Activated CD8-positive, alpha-beta memory T cell treated with anti-CD3 and anti-CD28 coated beads, Interleukin-2, amount 50 U/mL, for 1 hour (primary cell): Measurements from ENCODE around the gene RNASE8.
"Not testable (repeated sequence)": the region's sequence is repeated elsewhere in the genome, so short reads cannot be mapped to it uniquely, and the experiment has no call there.

ENCODE experiments used
- DNase-seq: peaks from one replicate; pipeline ENCODE4 v3.0.0-alpha.2; 2020; ENCODE audit errors: extremely low read depth

The RNASE8 gene, protein sequence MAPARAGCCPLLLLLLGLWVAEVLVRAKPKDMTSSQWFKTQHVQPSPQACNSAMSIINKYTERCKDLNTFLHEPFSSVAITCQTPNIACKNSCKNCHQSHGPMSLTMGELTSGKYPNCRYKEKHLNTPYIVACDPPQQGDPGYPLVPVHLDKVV

DNA sequence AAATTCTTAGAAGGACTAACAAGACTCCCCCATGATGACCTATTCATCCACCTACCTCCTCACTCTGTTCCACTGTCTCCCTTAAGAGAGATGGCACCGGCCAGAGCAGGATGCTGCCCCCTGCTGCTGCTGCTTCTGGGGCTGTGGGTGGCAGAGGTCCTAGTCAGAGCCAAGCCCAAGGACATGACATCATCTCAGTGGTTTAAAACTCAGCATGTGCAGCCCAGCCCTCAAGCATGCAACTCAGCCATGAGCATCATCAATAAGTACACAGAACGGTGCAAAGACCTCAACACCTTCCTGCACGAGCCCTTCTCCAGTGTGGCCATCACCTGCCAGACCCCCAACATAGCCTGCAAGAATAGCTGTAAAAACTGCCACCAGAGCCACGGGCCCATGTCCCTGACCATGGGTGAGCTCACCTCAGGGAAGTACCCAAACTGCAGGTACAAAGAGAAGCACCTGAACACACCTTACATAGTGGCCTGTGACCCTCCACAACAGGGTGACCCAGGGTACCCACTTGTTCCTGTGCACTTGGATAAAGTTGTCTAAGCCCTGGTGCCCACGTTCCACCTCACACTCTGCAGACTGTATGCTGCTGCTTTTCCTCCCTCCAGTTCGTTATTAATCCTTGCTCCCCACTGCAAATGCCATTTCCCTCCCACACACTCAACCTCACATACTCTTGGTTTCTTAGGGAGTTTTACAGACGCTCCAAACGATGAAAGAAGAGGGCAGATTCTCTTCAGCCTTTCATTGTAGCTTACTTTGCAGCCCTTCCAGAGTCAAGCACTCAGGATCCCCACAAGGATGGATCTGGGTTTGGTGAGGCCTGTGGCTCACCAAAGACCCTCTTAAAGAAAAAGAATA, at the start of gene RNASE8:
Gene RNASE8, plus strand, starts transcription at position 20 of the 873 bp plus-strand sequence. Its CDS starts 71 bp downstream, at position 91.
- no peak for DNase-seq

DNA sequence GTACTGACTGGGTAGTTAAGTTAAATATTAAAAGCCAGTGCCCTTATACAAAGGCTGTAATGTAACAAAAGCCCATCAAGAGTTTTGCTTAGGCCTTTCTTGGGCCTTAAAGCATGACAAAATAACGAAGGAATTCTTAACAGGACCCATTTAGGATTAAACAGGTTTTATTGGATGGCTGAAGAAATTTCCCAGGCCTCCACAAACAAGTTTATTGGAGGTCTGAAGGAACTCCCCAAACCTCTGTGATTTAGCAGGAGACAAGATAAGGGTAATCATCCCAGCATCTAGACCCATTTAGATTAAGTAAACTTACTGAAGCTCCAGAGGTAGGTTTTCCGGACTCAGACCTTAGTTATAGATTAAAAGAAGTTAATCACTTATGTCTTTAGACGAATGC, 47.9 kb upstream of the RNASE8 start:
- DNase-seq, result not testable (repeated sequence)

DNA sequence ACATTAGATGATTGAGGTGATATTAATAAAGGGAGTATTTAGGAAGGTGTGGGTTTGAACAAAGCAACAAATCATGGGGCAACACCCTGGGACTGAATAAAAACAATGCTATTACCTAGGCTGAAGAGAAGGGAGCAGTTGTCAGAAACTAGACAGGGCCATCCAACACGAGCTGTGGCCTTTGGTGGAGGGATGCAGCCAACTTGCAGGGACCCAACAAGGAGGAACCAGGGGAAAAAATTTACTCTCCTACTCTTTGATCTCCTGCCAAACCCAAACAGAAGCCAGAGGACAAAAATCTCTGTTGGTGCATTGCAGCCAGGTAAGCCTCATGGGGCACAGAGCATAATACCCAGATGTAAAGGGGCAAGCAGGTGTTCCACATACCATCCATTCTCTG, 46.5 kb upstream of the RNASE8 start:
- DNase-seq, result no peak

DNA sequence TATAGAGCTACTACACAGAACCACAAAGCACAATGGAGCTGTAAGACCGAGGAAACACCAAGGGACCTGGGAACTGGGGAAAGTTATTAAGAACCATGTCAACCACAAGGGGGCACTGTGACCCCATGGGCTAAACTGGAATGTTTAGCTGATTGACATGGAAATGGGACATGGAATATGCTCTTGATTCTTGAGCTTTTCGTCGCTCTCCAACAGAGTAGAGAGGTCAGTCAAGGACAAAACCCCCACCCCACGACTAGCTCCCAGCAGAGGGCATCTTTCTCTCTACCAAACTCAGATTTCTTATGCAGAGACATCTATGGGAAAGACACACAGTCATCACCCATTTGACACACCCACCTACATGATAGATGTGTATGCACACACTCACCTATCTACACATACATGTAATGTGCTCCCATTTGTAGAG, 42.8 kb upstream of the RNASE8 start:
- DNase-seq, result peak; percentile 51

DNA sequence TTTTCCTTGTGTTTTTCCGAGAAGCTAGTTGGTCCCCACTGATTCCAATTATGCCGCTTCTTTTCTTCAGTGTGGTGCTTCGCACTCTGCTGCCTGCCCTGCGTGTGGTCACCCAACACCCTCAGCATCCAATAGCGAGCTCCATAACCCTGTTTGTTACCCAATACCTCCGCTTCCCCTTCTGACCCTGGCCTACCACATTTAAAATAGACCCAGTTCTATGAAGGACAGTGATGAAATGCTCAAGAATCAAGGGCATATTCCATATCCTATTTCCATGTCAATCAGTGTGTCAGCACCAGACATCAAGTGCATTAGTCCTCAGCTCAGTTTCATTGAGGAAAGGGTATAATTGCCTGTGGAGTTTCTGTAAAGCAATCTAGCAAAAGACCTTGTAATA, 42.3 kb upstream of the RNASE8 start:
- no peak for DNase-seq

DNA sequence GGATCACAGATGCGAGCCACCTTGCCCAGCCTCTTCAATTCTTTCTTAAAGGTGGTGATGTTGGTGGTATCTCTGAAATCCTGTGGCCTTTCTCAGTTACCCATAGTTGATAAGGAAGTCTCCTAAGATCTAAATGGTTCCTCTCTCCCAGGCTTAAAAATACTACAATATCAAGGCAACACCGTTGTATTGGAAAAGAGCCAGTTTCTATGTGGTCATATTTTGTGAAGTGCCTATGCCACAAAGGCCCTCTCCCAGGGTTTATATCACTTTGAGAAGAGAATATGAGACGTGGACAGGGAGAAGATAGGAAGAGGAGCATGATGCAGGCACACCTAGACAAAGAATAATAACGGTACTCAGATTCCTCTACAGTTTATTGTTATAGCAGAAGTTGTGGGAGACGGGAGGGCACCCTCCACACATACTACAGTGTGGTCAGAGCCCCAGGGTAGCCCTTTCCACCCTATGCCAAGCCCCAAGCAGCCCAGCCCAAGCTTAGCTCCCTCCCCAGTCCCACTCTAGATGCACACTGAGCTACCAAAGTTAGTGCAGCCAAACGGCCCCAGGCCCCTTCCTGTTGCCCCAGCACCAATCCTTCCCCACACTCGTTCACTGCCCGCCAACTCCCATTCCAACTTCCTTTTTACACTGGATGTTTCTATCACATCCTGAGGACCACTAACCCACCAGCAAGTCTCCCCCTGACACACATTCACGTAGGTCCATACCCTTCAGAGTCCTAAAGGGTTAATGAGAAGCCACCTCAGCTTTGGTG, 41.0 kb upstream of the RNASE8 start:
- no peak for DNase-seq

DNA sequence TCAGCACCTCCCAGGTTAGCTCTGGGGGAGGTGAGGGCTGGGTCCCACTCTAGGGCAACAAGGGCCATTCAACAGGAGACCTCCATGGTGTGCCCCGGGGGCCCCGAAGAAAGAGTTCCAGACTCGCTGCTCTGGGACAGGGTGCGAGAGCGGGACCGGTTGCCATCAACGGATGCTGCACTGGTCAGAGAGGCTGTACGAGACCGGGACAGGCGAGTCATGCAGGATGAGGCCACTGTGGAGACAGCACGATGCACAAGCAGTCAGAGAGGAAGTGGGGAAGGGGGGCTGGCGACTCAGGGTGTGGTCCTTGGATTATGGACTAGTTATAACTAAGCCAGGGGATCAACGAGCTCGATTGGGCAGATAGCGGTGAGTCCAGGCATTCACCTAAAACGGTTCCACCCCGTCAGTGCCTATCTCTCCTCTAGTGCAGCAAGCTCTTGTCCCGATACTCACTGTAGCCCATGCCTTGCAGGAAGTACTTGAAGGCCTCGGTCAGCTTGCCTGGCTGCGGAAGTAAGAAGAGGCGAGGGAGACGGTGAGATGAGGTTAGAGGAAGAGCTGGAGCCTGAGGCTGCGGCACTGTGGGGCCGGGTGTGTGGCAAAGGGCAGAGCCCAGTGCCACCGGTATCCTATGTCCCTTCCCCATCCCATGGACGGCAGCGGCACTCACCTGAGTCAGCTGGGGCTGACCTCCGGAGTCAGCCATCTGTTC, 39.9 kb upstream of the RNASE8 start:
- DNase-seq, result no peak

DNA sequence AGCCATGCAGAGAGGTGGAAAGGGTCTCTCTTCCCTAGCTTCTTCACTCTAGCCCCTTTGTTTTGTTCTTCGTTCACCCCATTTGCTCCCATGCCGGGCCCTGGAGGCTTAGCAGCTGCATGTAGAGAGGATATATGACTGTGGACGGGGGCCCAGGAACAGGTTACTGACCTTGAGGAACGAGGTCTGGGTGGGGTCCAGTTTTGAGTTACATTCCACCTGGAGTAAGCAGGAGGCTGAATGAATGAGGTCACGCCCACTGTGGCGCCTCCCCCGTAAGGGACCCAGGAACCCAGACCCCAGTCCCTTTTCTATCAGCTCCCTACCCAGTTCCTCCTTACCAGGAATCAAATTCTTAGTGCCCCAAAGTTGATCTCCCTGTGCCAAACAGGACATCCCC, 39.3 kb upstream of the RNASE8 start:
- DNase-seq, result no peak

DNA sequence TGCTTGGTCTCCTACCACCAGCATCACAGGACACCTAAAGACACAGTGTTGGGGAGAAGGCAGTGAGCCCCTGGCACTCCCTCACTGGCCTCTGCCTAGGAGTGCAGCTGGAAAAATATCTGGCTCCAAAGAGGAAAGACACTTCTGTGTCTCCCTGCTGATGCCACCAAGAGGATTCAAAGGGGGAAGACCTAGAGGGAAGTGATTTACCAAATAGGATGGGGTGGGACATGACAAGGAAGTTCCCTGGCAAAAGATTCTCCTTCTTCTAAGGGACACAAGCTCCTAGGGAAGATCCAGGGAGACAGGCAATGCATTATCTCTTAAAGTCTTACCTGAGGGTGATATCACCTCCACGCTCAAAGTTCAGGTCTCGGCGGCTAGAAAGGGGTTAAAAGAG, 38.8 kb upstream of the RNASE8 start:
- DNase-seq, result no peak

DNA sequence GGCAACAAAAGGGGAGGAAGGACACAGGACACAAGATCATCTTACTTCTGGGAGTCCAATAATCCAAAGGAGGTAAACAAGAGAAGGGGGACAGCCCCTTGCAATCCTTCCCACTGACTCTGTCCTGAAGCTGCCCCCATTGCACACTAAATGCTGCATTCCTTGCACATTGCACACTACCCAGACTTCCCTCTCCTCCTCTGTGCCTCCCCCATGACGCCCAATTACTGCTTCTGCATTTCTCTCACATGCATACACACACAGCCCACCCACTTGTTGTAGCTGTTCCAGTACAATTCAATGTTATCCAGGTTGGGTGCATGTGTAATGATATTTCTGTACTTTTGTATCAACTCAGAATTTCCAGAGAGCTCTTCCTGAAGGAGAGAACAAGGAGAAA, 38.3 kb upstream of the RNASE8 start:
- no peak for DNase-seq

DNA sequence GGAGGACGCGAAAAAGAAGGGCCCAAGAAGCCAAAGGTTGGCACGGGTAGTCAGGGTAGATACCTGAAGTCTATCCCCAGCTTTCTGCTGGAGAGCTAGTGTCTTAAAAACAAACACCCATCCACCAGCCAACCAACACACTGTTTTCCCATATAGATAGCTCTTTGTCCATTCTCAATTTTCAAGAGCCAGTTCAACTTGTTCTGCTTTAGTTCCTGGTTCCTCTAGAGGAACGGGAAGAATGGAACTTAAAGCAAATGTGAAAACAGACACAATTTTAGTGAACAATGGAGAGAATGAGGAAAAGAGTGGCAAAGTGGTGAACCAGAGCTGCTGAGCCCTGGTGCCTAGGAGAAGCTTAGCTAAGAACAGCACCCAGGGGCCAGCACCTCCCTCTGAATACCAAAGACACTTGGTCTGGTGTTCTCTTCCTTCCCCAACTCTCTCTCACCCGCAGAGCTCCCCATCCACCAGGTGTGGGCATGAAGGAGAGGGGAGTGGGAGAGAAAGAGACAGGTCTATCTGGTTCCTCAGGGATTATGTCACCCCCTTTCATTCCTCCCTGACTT, 36.6 kb upstream of the RNASE8 start:
- DNase-seq, result no peak

DNA sequence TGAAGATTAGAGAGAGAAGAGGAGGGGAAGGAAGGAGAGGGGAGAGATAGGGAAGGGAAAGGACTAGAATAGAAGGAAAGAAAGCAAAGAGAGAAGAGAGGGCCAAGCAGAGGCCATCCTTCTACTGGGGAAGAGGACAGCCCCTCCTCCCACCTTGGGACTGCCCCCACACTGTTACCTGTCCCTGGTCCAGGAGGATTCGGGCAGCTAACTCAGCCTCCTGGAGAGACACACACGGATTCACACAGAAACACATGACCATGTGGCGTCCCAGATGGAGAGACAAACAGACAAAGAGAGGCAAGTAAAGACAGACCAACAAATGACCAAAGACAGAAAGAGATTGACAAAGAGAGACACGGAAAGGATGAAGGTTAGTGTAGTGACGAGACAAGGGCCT, 34.9 kb upstream of the RNASE8 start:
- no peak for DNase-seq

DNA sequence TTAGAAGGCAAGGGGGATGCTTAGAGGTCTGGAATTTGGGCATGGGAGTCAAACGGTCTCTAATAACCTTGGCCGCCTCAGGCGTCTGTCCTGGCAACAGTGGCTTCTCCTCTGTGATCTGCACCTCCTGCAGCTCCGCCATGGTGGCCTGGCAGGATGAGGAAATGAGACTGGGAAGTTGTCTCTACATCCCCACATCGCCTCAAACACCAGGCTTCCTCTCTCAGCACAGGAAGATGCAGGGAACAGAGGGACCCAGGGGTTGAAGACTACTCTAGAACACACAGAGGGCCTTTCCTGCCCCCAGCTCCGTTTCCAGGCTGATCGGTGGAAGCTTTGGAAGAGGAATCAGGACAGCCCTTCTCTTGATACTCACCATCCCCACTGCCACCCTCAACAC, 34.4 kb upstream of the RNASE8 start:
- no peak for DNase-seq

DNA sequence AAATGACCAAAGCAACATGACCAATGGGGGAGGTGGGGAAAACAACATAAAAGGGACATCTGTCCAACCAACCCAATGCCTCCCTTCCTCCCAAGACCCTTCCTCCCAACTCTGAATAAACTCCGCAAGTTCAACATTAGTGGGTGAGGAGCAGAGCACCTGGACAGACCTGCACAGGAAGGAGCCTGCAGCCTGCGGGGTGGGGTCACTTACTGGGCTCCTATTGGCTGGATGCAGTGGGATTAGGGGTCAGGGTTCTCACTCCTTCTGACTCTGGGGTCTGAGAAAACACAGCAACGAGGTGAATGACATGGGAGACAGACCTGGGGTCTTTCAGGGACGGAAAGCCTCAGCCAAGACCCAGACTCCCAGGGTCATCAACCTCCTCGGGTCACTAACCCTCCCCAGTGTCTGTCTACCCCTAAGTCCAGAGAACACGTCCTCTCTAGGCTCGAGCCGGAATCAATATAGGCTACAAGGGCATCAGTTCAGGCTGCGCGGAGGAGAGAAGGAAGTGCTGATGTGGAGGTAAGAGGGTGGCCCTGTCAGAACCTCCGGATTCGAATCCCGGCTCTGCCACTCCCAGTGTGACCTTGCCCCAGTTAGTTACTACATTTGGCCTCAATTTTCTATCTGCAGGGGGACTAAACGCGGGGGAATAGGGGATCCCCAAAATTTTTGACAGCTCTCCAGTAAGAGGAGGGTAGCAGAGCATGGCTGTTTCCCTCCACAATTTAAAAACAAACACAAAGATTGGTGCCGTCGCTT, 33.6 kb upstream of the RNASE8 start:
- DNase-seq, result no peak

DNA sequence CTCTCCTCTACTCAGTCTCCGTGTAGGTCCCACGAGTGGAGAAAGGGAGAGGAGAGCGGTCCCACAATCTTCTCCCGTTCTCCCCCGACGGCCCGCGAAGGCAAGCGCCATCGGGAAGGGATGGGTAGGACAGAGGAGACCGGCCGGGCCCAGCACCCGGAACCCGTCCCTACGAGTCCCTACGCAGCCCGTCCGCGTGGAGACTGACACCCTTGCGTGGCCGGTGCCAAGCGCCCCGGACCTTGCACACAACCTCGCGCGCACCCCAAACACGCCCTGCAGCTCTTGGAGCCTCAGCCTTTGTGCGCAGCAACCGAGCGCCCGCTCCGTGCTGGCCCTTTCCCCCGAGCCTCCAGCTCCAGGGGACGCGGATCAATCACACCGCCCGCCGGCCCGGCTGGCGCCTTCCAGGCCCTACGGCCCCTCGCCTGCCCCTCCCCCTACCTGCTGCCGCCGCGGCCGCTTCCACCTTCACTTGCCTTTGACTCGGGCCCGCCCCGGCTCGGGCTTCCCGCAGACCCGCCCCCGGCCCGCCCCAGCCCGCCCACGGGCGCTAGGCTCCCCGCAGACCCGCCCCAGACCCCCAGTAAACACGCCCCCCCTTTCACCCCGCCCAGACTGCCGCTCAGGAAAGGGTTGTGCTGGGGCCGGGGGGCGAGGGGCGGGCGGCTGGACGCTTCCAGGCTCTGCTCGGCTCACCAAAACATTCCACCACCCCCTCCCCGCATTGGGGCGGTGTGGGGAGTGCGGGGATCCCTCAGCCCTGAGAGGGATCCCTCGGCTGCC, 32.8 kb upstream of the RNASE8 start, which contains the start of gene NDRG2:
Gene NDRG2, minus strand, starts transcription at position 477 of the 786 bp plus-strand sequence. CDS start 1,746 bp downstream, outside the sequence.
- peak; percentile 43 for DNase-seq

DNA sequence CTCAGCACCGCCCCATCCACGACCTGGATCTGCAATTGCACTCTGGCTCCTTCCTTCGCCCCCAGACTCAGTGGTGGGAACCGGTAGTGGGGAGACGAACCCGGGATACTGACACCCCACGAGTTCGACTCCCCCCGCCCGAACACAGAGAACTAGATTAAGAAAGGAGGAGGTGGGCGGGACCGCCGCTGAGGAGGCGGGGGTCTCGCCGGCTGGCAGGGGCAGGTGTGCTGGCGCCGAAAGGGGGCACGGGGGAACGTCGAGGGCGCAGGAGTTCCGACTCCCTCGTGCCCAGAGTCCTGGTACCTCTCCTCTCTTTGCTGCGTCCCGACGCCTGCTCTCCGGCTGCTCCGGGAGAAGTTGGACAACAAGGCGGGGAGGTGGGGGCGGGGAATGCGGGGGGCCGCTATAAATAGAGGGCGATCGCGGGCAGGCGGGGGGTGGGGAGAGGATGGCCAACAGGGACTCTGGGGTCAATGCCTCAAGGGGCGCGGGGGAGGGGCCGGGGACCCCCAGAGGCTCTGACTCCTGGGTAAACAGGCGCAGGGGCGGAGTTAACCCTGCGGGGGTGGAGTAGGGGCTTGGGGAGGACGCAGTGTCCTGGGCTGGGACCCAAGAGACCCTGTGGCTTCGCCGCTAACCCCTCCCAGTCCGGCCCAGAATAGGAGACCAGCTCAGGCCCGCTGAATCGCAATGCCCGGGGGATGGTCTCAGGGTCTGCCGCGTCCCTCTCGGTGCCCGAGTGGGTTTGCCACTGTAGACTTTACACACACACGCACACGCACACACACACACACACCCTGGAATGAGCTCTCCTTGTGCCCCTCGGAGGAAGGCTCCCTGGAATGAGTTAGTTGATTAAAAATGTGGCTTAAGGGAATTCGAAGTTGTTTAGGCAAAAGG, 32.0 kb upstream of the RNASE8 start:
- DNase-seq, result no peak

DNA sequence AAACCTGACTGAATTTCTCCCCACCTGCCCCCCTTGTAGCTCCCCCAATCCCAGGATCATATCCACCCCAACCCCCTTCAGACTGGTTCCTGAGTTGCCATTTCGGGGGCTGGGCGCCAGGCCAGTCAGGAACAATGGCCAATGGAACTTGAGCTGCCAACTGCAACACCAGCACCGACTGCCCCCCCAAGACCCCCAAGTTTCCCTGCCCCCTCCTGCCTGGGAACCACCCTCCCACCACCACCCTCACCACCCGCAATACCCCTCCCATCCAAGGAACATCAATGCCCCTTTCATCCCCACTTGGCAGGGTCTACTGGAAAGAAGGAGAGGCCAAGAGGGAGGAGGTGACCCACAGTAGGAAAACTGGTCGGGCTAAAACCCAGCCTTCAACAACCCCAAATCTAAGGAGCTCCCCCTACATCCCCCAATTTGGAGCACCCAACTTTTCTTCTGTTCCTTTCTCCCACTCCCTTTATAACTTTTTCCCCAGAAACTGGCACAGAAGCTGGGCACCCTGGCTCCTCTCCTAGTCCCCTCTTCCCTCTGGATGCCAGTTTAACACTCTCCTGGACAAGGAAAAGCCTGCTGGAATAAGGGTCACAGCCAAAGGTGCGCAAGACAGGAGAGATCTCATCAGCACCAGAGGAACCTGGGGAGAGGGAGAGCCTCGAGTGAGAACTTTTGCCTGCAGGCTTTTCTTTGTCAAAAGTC, 31.2 kb upstream of the RNASE8 start:
- no peak for DNase-seq

DNA sequence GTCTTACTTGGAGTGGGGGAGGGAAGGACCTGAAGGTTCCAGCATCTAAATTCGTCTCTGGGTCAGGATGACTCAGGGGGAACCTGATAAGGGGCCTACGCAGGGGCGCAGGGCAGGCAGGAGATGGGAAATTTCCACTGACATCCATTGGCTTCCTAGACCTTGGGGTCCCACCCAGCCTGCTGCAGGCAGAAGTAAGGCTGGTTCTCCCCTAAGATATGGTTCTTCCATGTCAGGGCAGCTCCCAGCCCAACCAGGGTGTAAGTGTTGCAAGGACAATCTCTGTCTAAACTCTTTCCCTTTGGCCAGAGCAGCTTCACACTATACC, 30.7 kb upstream of the RNASE8 start:
- no peak for DNase-seq
